GM12801 (cell line): ENCODE measurements around the gene SRCIN1.

Source experiments
- CTCF ChIP-seq: IDR thresholded peaks from one replicate; pipeline ENCODE4 v1.5.1; 2011; ENCODE audit warnings: control low read depth; ENCODE audit not compliant: insufficient read length; ENCODE audit errors: extremely low read depth

Gene SRCIN1

GRCh38 chr17:38569701-38570512 lies 35.8 kb downstream of the SRCIN1 start:
- no peak for TF ChIP-seq CTCF

- TF ChIP-seq CTCF, result no peak
Measured at GRCh38 chr17:38568845-38569510, 36.8 kb downstream of the SRCIN1 start.

GRCh38 chr17:38568274-38568673 lies 37.5 kb downstream of the SRCIN1 start:
- TF ChIP-seq CTCF, result no peak

GRCh38 chr17:38567350-38567749 lies 38.4 kb downstream of the SRCIN1 start:
- TF ChIP-seq CTCF, result no peak

- no peak for TF ChIP-seq CTCF
Measured at GRCh38 chr17:38566666-38567031, 39.1 kb downstream of the SRCIN1 start.

GRCh38 chr17:38565853-38566665 lies 39.7 kb downstream of the SRCIN1 start:
- no peak for TF ChIP-seq CTCF

GRCh38 chr17:38564869-38565268 lies 40.9 kb downstream of the SRCIN1 start:
- TF ChIP-seq CTCF, result no peak
